Measurements from ENCODE around the gene CCAR1.

CCAR1 gene

GRCh38 chr10:68781613-68782574, 60.9 kb downstream of the CCAR1 start:
- no peak overlapping the region for H3K4me3 ChIP-seq (ENCODE audit: low read depth, low read length)
- no peak for TF ChIP-seq CTCF (conservative IDR thresholded peaks at IDR 0.05; ENCODE audit: low read depth, low read length)
- DNase-seq (ENCODE audit: low read depth): no peak

- TF ChIP-seq CTCF (conservative IDR thresholded peaks at IDR 0.05; ENCODE audit: low read depth, low read length): no peak
- H3K4me3 ChIP-seq (ENCODE audit: low read depth, low read length): no peak overlapping the region
- peak; percentile 20 for DNase-seq (ENCODE audit: low read depth)
Observed at GRCh38 chr10:68784476-68784875, 63.4 kb downstream of the CCAR1 start.

- no peak for TF ChIP-seq CTCF (conservative IDR thresholded peaks at IDR 0.05; ENCODE audit: low read depth, low read length)
Observed at GRCh38 chr10:68787813-68788212, 66.8 kb downstream of the CCAR1 start.

GRCh38 chr10:68790476-68790875, 69.4 kb downstream of the CCAR1 start:
- no peak for TF ChIP-seq CTCF (conservative IDR thresholded peaks at IDR 0.05; ENCODE audit: low read depth, low read length)
- H3K4me3 ChIP-seq (ENCODE audit: low read depth, low read length): no peak overlapping the region
- DNase-seq (ENCODE audit: low read depth): no peak

More at GRCh38 chr10:68787813-68788212, 66.8 kb downstream of the CCAR1 start:
- DNase-seq (ENCODE audit: low read depth): no peak
- H3K4me3 ChIP-seq (ENCODE audit: low read depth, low read length): no peak overlapping the region

- TF ChIP-seq CTCF (conservative IDR thresholded peaks at IDR 0.05; ENCODE audit: low read depth, low read length): peak; percentile 40
- peak; percentile 56 for DNase-seq (ENCODE audit: low read depth)
- no peak overlapping the region for H3K4me3 ChIP-seq (ENCODE audit: low read depth, low read length)
Observed at GRCh38 chr10:68792115-68792514, 71.1 kb downstream of the CCAR1 start.

- no peak overlapping the region for H3K4me3 ChIP-seq (ENCODE audit: low read depth, low read length)
- no peak for TF ChIP-seq CTCF (conservative IDR thresholded peaks at IDR 0.05; ENCODE audit: low read depth, low read length)
- no peak for DNase-seq (ENCODE audit: low read depth)
Observed at GRCh38 chr10:68795886-68796532, 75.0 kb downstream of the CCAR1 start.

Data from choroid plexus epithelial cell (primary cell).